ENCODE measurements around the gene RAD23A.
"Not testable (repeated sequence)": the region's sequence is repeated elsewhere in the genome, so short reads cannot be mapped to it uniquely, and the experiment has no call there.

The RAD23A gene

GRCh38 chr19:12954612-12954962, 8.9 kb downstream of the RAD23A start:
- in situ Hi-C loops (cut with MboI; ENCODE audit: low sequenced_read_pairs) = no loop called here

GRCh38 chr19:12955575-12955974, 9.9 kb downstream of the RAD23A start:
- in situ Hi-C loops (cut with MboI; ENCODE audit: low sequenced_read_pairs) = not testable (repeated sequence)

GRCh38 chr19:12955996-12956395, 10.3 kb downstream of the RAD23A start:
- in situ Hi-C loops (cut with MboI; ENCODE audit: low sequenced_read_pairs) = no loop called here

GRCh38 chr19:12956446-12957388, 11.1 kb downstream of the RAD23A start, which contains the start of gene GADD45GIP1:
GADD45GIP1 (minus strand) TSS chr19:12957223; CDS start chr19:12957212, 11 bp downstream.
- in situ Hi-C loops (cut with MboI; ENCODE audit: low sequenced_read_pairs) = no loop called here

GRCh38 chr19:12957389-12957952, 11.8 kb downstream of the RAD23A start:
- in situ Hi-C loops (cut with MboI; ENCODE audit: low sequenced_read_pairs) = not testable (repeated sequence)

GRCh38 chr19:12959481-12959880, 13.8 kb downstream of the RAD23A start:
- in situ Hi-C loops (cut with MboI; ENCODE audit: low sequenced_read_pairs) = no loop called here

GRCh38 chr19:12965017-12965811, 19.6 kb downstream of the RAD23A start:
- in situ Hi-C loops (cut with MboI; ENCODE audit: low sequenced_read_pairs) = no loop called here

GRCh38 chr19:12965812-12966135, 20.1 kb downstream of the RAD23A start:
- in situ Hi-C loops (cut with MboI; ENCODE audit: low sequenced_read_pairs) = no loop called here

GRCh38 chr19:12967907-12968306, 22.2 kb downstream of the RAD23A start:
- in situ Hi-C loops (cut with MboI; ENCODE audit: low sequenced_read_pairs) = no loop called here

GRCh38 chr19:12969292-12969988, 23.8 kb downstream of the RAD23A start, which contains the start of gene DAND5:
DAND5 (plus strand) TSS chr19:12969576; CDS start chr19:12969661, 85 bp downstream.
- in situ Hi-C loops (cut with MboI; ENCODE audit: low sequenced_read_pairs) = no loop called here

GRCh38 chr19:12970070-12970820, 24.6 kb downstream of the RAD23A start:
- in situ Hi-C loops (cut with MboI; ENCODE audit: low sequenced_read_pairs) = loop anchor here (5.0 kb wide), 1 partner anchor 122 kb away; no protein-coding TSS in a partner anchor

GRCh38 chr19:12973236-12973635, 27.6 kb downstream of the RAD23A start:
- in situ Hi-C loops (cut with MboI; ENCODE audit: low sequenced_read_pairs) = loop anchor here (5.0 kb wide), 1 partner anchor 119 kb away; no protein-coding TSS in a partner anchor

GRCh38 chr19:12974301-12975220, 28.9 kb downstream of the RAD23A start:
- in situ Hi-C loops (cut with MboI; ENCODE audit: low sequenced_read_pairs) = loop anchor here (5.0 to 25.0 kb wide), 2 partner anchors 118 to 613 kb away; no protein-coding TSS in a partner anchor

- in situ Hi-C loops (cut with MboI; ENCODE audit: low sequenced_read_pairs) = loop anchor here (25.0 kb wide), 1 partner anchor 612 kb away; no protein-coding TSS in a partner anchor
These were observed 29.6 kb downstream of the RAD23A start for GRCh38 chr19:12975221-12975741.

GRCh38 chr19:12976109-12976508, 30.4 kb downstream of the RAD23A start:
- in situ Hi-C loops (cut with MboI; ENCODE audit: low sequenced_read_pairs) = loop anchor here (25.0 kb wide), 1 partner anchor 611 kb away; no protein-coding TSS in a partner anchor

GRCh38 chr19:12979974-12980373, 34.3 kb downstream of the RAD23A start:
- in situ Hi-C loops (cut with MboI; ENCODE audit: low sequenced_read_pairs) = loop anchor here (25.0 kb wide), 1 partner anchor 607 kb away; no protein-coding TSS in a partner anchor

GRCh38 chr19:12982648-12983047, 37.0 kb downstream of the RAD23A start:
- in situ Hi-C loops (cut with MboI; ENCODE audit: low sequenced_read_pairs) = loop anchor here (25.0 kb wide), 1 partner anchor 605 kb away; no protein-coding TSS in a partner anchor

GRCh38 chr19:12983091-12983490, 37.4 kb downstream of the RAD23A start:
- in situ Hi-C loops (cut with MboI; ENCODE audit: low sequenced_read_pairs) = loop anchor here (25.0 kb wide), 1 partner anchor 604 kb away; no protein-coding TSS in a partner anchor
